Activated effector memory CD4-positive, alpha-beta T cell treated with Interleukin-2 at 50 U/mL for 16 hours (primary cell): ENCODE measurements around the gene MAST4.

Experiments used
- DNase-seq: peaks from one replicate; pipeline ENCODE4 v3.0.0-alpha.2; 2020

MAST4 gene

DNA sequence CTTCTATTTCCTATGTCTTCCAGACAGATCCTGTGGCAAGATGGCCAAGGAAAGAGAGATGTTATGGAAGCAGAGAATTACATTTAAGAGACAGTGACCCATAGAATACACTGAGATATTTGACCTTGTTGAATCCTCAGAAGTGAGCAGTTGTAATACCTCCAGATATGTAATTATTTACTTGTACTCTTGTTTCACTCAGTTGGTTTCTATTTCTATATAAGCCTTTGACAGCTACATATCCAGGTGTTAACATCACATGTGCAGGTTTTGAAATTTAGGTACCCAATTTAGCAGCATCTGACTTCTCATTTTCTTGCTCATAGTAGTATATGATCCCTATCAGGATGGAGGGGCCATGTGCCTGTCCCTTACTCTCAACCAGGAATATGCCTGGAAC, 330.9 kb downstream of the MAST4 start:
- no peak for DNase-seq

DNA sequence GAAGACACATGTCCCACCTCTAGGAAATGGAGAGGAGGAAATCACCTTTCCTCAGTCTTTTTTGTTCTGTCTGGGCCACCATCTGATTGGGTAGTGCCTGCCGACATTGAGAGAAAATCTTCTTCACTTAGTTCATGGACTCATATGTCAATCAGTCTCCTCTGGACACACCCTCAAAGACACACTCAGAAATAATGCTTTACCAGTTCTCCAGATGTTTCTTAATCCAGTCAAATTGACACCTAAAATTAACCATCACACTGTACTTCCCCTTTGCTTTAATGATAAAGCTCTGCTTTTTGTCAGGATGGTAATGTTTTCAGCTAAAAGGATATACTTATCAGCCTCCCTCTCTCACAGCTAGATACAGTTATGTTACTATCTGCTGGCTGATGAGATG, 333.1 kb downstream of the MAST4 start:
- DNase-seq: no peak

DNA sequence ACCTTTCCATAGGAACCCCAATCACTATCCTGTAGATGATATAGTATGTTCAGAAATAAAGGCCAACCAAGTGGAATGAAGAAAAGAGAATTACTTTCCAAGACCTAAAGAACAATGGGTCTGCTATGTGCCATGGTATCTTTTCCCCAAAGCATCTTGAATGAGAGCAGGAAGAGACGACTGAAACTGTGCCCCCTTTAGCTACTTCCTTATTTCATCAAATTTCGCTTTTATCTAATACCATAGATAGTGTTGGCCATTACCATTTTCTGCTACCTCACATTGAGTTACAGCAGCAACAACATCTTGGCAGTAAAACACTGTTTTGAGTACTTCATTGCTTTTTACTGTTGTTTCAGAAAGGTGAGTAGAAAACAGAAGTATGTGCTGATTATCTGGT, 333.8 kb downstream of the MAST4 start:
- no peak for DNase-seq

DNA sequence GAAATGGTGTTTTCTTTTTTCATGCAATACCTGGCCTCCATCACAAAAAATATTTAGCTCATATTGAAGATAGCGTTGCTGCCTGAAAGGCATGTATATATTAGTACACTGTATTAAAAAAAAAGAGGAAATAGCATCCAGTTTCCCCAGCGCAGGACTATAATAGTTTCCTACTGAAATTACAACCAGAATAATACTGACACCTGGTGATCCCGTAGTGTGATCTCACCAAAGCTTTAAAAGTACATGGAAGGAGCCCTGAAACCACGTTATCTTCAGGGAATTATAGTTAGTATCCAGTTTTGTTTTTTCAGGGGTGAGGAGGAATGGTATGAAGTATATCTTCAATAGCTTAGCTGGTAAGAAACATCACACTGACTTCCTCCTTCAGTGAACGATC, 335.5 kb downstream of the MAST4 start:
- no peak for DNase-seq

DNA sequence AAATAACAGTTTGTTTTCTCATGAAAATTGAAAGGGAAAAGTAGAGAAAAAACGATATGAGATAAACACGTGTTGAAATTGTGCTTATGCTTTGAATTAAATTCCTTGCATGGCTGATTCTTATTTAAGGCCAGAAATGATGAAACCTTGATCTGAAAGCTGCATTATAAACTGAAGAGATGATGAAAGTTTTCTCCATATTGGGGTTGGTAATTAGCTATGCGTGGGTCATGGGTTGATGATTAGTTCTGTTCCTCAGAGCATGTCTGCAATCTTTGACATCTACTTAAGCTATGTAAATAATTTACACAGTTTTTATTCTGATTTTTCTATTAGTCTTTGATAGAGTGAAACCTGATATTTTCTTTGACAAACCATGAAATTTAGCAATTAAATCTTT, 336.3 kb downstream of the MAST4 start:
- DNase-seq: no peak

DNA sequence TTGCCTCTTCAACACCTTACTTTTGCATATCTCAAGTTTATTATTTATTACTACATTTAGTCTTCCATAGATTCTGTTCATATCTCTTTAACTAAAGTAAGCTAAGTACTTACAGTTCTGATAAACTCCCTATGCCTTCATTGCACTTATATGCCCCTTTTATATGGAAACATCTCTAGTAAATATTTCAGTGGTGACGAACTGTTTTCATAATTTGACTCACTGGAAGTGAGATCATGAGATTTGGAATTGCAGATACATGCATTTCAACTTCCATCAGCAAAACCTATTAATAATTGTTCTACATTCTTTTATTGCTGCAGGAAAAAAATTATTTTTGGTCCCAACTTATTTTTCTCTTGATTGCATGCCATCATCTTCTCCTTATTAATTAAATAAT, 336.9 kb downstream of the MAST4 start:
- DNase-seq: no peak

DNA sequence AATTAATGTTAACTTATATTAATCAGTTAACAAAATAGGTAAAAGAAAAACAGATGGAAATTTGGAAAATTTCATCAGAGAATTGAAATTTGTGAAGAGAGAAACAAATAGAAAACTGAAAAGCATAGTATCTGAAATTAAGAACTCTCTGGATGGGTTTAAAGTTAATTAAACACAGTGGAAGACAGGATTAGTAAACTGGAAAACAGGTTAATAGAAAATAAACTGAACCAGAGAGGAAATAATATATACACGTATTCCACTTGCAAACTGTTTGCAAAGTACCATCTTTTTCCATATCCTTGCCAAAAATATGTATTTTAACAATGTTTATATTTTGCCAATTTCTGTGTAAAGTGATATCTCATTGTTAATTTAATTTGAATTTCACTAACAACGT, 342.9 kb downstream of the MAST4 start:
- DNase-seq: no peak

DNA sequence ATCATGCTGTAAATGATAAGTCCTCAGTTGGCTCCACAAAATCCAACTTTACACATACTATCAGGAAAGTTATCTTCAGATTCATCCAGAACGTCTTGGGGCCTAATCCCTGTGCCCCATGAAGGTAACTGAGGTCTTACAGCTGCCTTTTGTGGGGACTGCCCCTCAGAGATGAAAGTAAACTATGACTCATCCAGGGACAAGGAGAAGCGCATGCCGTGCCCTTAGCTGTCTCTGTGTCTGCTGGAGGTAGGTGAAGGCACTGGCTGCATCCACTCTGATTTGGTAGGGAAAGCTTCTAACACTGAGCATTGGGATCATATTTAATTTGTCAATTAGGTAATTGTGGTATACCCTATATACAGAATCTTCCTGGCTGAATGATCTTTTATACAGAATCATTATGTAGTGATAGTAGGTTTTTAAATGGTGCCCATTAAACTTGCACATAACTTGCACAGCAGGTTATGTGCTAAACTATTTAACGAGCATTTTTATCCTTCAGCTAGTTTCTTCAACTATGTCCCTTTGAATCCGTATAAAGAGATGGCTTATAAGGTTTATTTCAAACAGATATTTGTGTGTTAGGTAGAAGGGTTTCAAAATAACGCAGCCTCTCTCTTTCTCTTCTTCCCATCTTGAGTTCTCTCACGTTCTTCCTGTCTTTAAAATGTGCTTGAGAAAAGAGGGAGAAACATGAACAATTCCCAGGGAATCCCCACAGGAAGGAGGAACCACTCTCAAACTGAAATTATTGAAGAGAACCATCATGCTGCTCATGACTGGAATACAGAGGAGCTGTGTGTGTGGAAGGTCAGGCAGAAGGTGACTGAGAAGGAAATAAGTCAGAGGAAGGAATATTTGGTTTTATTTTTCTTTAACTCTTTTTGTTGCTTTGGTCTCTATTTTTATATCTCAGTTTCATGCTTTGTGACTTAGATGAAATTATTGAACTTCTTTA, 349.5 kb downstream of the MAST4 start:
- DNase-seq: no peak

DNA sequence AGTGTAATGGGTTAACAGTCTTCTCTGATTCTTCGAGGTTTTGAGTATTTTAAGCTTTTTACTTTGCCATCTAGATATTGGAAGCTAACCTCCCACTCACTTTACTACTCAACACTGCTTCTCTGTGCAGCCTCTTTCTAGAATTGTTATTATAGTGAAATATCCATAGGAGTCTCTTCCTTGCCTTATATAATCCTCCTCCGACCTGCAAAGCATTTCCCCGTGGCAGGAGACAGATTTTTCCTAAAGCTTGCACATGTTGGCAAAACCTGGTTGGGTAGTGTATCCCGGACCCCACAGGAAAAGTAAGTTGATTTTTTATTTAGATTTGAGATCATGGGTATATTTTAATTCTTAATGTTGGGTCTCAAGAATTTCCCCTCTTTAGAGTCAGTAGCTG, 351.3 kb downstream of the MAST4 start:
- DNase-seq: no peak

DNA sequence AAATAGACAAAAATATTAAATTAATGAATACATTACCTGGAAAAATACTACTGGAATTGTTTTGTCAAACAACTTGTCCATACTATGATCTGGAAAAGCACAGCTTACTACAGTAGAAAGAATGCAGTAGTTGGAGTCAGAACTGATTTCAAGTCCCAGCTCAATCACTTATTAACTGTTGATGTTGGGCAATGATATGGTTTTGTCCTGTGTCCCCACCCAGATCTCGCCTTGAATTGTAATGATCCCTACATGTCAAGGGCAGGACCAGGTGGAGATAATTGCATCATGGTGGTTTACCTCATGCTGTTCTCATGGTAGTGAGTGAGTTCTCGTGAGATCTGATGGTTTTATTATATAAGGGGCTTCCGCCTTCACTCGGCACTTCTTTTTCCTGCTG, 352.9 kb downstream of the MAST4 start:
- no peak for DNase-seq

DNA sequence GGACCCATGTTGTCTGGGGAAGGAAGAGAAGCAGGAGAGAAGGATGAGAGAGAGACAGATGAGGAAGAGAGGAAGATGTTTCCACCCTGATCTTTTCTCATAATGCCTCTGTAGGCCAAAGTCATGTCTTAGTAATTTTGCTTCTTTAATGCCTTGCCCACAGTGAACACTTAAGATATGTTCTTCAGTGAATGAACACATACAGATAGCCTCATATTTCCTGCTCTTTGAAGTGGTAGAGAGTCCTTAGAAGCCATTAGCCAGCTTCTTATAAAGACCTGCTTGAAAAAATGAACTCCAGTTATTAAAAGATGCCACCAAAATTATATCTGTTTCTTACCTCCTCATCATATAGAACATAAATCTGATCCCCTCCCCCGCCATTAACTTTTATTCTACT, 356.0 kb downstream of the MAST4 start:
- DNase-seq: no peak

DNA sequence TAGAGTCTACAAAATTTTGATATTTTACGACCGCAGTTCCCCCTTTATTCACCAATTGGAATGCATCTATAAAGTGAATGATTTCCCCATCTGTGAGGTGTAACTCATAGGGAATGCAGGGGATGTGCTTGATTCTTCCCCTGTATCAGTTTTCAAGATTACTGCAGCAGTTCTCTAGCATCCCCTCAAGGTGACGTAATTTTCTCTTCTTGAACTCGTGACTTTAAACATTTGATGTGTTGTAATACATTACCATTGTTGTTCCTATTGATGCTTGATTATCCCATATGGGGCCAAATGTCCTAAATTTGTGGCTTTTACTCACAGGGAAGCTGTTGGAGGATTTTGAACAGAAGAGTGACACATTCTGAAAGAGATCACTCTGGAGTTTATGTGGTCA, 360.2 kb downstream of the MAST4 start:
- no peak for DNase-seq

DNA sequence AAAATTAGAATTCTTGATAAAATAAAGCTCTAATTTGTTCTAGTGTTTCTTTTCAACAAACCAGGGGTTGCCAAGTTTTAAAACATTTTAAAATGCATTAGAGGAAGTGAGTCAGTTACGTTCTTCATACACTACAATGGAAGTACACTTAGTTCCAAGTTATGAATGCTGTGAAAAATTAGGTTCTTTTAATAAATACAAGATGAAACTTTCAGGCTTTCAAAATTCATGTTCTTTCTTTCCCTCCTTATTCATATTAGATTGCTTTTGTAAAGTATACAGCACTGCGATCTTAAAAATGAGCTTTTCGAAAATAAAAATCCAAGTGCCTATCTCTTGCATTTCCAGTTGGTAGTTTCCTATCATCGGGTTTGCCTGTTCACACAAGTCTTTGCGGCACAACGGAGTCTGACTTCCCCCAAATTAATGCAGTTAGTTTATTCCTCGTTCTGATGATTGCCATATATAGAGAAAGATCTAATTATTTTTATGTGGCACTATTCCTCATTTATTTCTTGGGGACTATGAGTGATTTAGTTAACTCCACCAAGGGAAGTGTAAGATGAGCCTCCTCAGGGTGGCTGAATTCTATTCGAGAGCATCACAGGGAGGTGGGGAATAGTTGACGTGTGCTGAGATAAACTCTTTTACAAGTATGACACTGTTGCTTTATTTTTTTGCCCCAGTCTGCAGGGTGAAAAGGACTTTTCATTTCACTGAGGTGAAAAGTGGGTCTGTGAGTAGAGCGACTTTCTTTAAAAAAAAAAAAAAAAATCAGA, 362.2 kb downstream of the MAST4 start:
- DNase-seq: no peak

DNA sequence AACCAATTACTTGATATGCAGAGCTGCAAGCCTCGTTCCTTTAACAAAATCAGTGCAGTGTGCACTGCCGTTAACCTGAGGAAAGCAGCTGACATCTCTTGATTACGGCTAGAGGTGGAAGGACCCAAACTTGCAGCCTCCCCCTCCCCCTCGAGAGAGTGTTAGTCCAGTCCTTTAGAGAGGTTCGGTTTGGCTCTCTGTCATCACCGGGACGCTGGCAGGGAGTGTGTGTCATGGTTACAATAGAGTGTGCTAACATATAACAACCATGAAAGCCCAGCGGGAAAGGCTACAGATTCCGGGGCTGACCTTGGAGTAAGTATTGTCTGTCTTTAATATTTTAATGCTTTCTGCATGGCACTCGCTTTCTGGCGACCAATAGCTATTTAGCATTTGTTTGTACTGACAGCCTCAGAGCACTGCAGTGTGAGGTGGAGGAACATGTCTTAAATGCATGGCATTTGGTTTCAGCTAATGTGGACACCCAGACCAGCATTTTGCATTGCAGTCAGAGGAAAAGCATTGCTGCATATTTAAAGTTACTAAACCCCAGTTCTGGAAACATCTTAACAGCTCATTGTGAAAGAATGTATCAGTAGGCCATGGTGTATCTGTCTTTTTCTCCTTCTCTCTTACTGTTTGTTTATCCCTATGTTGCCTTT, 362.9 kb downstream of the MAST4 start:
- DNase-seq: no peak

DNA sequence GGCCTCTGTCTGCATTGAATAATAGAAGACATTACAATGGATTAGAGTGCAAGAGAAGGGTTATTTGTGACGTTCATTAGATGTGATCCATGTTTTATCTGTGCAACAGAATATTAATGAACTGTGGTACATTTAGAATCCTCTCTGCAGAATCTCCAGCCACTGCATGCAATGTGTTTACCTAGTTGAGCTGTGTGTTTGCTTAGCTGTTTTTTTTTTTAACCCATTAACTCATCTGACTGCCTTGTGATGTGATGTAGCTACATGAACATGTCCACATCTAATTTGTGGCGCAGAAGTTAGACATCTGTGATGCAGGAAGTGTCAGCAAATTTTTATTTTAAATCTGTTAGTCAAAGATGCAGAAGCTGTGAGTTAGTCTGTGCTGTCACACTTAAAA, 363.5 kb downstream of the MAST4 start:
- DNase-seq: no peak

DNA sequence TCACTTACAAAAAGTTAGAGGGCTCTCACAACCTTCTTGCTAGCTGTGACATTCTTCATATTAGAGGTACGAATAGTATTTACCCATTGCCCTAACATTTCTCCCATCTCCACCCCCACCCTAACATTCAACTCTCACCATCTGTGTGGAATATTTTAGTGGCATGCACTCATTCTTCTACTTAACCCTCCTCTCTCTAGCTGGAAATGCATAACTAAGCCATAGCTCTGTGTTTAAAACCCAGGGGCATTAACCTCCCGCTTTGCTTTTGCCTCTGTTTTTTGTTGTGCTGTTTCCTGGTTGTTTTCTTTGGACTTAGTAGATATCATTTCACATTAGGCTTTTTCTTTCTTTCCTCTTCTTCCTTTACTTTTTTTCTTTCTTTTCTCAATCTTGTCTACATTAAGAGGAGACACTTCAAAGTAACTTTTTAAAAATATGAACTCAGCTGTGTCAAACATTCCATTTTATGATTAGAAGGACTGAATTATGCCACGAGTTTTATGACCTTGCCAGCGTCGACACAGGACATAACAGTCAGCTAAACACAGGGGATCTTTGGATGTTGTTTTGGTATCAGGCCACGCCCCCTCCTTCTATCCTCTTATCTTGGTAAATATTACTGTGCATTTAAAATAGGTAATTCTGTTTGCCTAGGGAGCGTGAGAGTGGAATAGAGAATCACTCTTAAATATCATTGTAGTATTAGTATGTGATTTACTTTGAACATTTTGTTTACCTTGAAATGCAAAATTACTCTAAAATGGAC, 364.4 kb downstream of the MAST4 start:
- no peak for DNase-seq

DNA sequence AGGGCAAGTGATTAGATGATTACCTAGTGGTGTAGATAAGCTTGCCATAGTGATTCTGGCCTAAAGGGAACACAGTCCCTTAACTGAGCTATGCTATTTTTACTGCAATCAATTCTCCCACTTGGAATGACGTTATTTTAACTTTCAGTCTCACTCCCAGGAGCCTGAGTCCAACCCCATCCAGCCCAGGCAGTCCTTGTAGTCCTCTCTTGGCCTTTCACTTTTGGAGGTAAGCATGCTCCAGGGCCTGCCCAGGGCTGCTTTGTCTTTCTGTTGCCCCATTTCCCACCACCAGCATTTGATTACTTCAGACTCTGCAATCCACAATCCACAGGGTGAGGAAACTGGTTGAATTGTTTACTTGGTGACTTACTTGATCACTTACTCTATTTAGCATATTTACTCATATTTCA, 367.4 kb downstream of the MAST4 start:
- no peak for DNase-seq

DNA sequence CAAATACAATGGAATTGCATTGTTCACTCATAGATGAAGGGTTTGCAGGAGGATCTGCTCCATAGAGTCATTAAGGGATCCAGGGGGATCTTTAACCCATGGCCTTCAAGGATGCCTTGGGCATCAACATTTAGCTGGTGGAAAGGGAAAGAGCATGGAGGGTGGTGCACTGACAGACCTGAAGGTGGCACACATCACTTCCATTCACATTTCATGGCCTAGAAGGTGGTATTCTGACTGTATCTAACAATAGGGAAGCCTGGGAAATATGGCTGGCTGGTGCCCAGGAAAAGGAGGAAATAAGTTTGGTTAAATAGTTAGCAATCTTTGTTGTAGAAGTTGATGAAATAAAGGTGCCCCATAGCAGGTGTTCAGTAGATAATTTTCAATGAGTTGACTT, 370.2 kb downstream of the MAST4 start:
- no peak for DNase-seq

DNA sequence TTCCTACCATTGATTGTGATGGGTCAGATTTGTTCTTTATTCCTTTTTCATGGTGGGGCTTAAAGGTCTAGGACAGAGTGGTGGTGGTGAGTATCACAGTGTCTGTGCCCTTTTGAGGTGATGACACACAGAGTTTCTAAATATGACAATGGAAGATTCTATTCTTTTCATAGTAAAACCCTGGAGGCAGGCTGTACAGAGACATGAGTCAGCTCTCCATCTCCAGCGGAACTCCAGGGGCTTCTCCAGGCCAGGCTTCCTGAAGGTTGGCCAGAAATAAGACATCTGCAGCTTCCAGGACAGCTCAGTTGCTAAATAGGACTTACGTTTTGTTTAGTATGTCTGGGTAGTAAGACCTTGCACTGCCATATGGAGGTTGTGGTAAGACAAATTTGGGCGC, 370.9 kb downstream of the MAST4 start:
- no peak for DNase-seq

DNA sequence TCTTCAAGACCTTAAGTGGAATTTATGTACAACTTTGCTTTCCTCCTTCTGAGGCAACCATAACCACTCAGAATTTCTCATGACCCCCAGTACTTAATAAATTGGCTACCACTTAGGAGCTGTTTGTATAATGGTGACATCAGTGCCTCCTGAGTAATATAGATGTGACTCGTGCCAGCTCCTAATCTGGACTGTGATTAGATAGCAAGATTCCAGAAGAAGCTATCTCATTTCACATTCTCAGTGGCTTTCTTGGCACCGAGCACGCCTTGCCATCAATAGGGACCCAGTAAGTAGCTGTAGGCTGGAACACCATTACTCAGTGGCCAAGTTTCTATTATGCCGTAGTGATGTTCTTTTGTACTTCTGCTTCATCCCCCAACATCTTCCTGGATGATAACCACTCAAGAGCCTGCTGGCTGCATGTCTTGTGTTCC, 371.7 kb downstream of the MAST4 start:
- no peak for DNase-seq

DNA sequence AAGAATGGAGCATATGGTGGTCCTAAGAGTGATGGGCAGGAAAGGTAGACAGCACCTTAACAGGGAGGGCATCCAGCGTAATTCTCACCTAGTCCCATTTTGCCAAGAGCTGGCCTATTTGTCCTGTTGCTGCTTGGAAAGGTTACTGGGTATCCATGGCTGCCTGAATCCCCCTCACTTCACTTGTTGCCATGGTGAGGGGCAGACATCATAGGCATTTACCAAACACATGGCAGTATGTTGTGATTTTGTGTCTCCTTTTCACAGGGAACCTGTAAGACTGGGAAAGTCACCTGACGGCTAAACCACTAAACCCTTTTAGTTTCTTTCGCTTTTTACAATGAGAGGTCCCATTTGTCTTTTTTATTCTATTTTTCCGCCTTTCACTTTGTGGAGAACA, 373.3 kb downstream of the MAST4 start:
- DNase-seq: no peak

DNA sequence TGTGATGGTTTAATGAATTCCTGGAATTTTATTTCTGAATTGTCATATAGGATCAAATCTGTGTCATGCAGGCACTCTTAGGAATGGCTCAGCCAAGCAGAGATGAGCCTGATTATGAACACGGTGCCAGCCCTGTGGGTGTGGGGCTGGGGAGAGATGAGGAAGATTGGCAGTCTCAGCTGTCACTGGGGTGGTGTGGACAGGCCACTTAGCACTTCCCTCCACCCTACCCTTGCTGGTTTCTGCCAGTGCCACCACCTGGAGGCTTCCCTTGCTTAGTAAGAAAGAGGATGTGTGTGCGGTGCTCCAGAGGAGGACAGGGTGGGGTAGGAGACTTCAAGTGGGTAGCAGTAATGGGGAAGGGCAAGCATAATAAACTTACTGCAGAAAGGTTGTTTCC, 373.8 kb downstream of the MAST4 start:
- no peak for DNase-seq

DNA sequence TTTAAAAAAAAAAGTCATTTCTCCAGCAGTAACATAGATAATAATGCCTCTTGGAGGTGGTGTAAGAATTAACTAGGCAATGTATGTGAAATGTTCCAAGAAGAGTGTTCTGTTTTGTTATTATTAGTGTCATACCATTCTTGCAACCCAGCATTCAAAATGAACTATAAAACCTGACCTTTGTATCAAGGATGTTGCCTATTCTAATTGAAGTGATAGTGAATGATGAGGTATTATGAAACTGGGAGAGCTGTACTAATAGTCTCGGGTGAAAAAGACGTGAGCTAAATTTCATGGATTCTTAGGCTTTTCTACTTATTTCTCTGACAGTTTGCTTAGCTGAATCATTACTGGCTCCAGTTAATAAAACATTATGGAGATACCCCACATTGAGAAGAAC, 375.8 kb downstream of the MAST4 start:
- no peak for DNase-seq
